ENCODE measurements around the gene PRH2.

GRCh38 chr12:10939163-10939562 is 10.1 kb downstream of the PRH2 start, which contains the start of gene TAS2R14:
- no peak for TF ChIP-seq POLR2A (IDR thresholded peaks at IDR 0.05)
- no peak for TF ChIP-seq EP300 (IDR thresholded peaks at IDR 0.05)
- TF ChIP-seq, protein P1, sequence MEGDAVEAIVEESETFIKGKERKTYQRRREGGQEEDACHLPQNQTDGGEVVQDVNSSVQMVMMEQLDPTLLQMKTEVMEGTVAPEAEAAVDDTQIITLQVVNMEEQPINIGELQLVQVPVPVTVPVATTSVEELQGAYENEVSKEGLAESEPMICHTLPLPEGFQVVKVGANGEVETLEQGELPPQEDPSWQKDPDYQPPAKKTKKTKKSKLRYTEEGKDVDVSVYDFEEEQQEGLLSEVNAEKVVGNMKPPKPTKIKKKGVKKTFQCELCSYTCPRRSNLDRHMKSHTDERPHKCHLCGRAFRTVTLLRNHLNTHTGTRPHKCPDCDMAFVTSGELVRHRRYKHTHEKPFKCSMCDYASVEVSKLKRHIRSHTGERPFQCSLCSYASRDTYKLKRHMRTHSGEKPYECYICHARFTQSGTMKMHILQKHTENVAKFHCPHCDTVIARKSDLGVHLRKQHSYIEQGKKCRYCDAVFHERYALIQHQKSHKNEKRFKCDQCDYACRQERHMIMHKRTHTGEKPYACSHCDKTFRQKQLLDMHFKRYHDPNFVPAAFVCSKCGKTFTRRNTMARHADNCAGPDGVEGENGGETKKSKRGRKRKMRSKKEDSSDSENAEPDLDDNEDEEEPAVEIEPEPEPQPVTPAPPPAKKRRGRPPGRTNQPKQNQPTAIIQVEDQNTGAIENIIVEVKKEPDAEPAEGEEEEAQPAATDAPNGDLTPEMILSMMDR (IDR thresholded peaks at IDR 0.05) = no peak
